IMR-90 (cell line): Measurements from ENCODE around the gene GMEB2. TPM values are rescaled to one million over a fixed set of nuclear protein-coding genes. Genes with fewer than 3 reads are reported as not detected.

Experiments
- ATAC-seq: fragments of 200-7000 bp; cut with Tn5 transposase; 2 replicates; pipeline ENCODE4 v1.9.1; 2020; ENCODE audit warnings: low read depth, mild to moderate bottlenecking, moderate library complexity
- BruUV-seq: library from RNA; stranded (reverse); fragments of 400-500 nt; replicated peaks from 2 replicates; lab custom pipeline; 2021; lab: Mats Ljungman, UMichigan
- CTCF ChIA-PET: fragments of 300-600 bp; formaldehyde crosslinking; extraction: SDS; loops from one replicate; lab custom pipeline; 2021; ENCODE audit warnings: antibody characterized with exemption; lab: Yijun Ruan, JAX
- POLR2A ChIA-PET: fragments of 300-600 bp; sonication (Branson Sonifier 250); formaldehyde crosslinking; loops from one replicate; lab custom pipeline; 2022; ENCODE audit warnings: antibody characterized with exemption; ENCODE audit not compliant: unreplicated experiment; lab: Charles Lee
- DNase-seq: peaks from one replicate; pipeline ENCODE4 v3.0.0; 2013
- H2AFZ ChIP-seq: replicated peaks from 2 replicates; pipeline ENCODE3; 2013; ENCODE audit warnings: low read length, mild to moderate bottlenecking; ENCODE audit not compliant: poor library complexity
- H2AK5ac ChIP-seq: 2 replicates; pipeline ENCODE4 v1.6.1; 2013; ENCODE audit warnings: low read depth, low read length, inconsistent platforms
- H2AK9ac ChIP-seq: replicated peaks from 2 replicates; pipeline ENCODE3; 2013; ENCODE audit warnings: mild to moderate bottlenecking, low read depth, low read length, moderate library complexity; ENCODE audit not compliant: poor library complexity
- H2BK120ac ChIP-seq: 2 replicates; pipeline ENCODE4 v1.6.1; 2013; ENCODE audit warnings: low read depth, low read length, inconsistent platforms
- H2BK15ac ChIP-seq: 3 replicates; pipeline ENCODE4 v1.6.1; 2013; ENCODE audit warnings: low read depth, low read length, inconsistent platforms
- H2BK20ac ChIP-seq: 2 replicates; pipeline ENCODE4 v1.6.1; 2013; ENCODE audit warnings: low read depth, mild to moderate bottlenecking, inconsistent platforms, low read length, moderate library complexity
- H2BK5ac ChIP-seq: 2 replicates; pipeline ENCODE4 v1.6.1; 2013; ENCODE audit warnings: mild to moderate bottlenecking, low read depth, low read length, inconsistent platforms; ENCODE audit not compliant: poor library complexity, severe bottlenecking
- H3K14ac ChIP-seq: replicated peaks from 2 replicates; pipeline ENCODE4 v1.6.1; 2013; ENCODE audit warnings: low read depth, low read length, inconsistent platforms
- H3K18ac ChIP-seq: 2 replicates; pipeline ENCODE4 v1.6.1; 2013; ENCODE audit warnings: low read depth, low read length, control low read depth
- H3K23ac ChIP-seq: 2 replicates; pipeline ENCODE4 v1.6.1; 2013; ENCODE audit warnings: low read depth, low read length, inconsistent platforms
- H3K27ac ChIP-seq: 2 replicates; pipeline ENCODE4 v1.5.1; 2013; ENCODE audit warnings: mild to moderate bottlenecking, control low read depth, low read length; ENCODE audit not compliant: insufficient read depth
- H3K27me3 ChIP-seq: 2 replicates; pipeline ENCODE4 v1.6.1; 2013; ENCODE audit warnings: low read length; ENCODE audit not compliant: control insufficient read depth, insufficient read depth
- H3K36me3 ChIP-seq: 2 replicates; pipeline ENCODE4 v1.6.1; 2013; ENCODE audit warnings: low read length, mixed read lengths; ENCODE audit not compliant: control insufficient read depth, insufficient read depth
- H3K4ac ChIP-seq: 2 replicates; pipeline ENCODE4 v1.6.1; 2013; ENCODE audit warnings: low read depth, low read length, inconsistent platforms
- H3K4me1 ChIP-seq: 2 replicates; pipeline ENCODE4 v1.6.1; 2013; ENCODE audit warnings: low read length, mixed read lengths; ENCODE audit not compliant: control insufficient read depth, insufficient read depth
- H3K4me2 ChIP-seq: 2 replicates; pipeline ENCODE4 v1.6.1; 2013; ENCODE audit warnings: low read depth, mild to moderate bottlenecking, control low read depth, low read length, moderate library complexity
- H3K4me3 ChIP-seq: 2 replicates; pipeline ENCODE4 v1.5.1; 2013; ENCODE audit warnings: low read depth, mild to moderate bottlenecking, control low read depth, low read length, moderate library complexity; ENCODE audit not compliant: insufficient read depth
- H3K56ac ChIP-seq: 2 replicates; pipeline ENCODE4 v1.6.1; 2013; ENCODE audit warnings: low read length, inconsistent platforms; ENCODE audit not compliant: insufficient read depth; ENCODE audit errors: extremely low read depth
- H3K79me1 ChIP-seq, 2 experiments: 2 replicates each; pipeline ENCODE4 v1.6.1; 2013; ENCODE audit warnings: low read length in 2 of 2, inconsistent platforms in 1 of 2, low read depth in 1 of 2
- H3K9ac ChIP-seq: 2 replicates; pipeline ENCODE4 v1.6.1; 2013; ENCODE audit warnings: low read depth, low read length, control low read depth
- H3K9me1 ChIP-seq: 2 replicates; pipeline ENCODE4 v1.6.1; 2013; ENCODE audit warnings: low read length, inconsistent platforms; ENCODE audit not compliant: insufficient read depth
- H3K9me3 ChIP-seq: 2 replicates; pipeline ENCODE4 v1.6.1; 2013; ENCODE audit warnings: low read length; ENCODE audit not compliant: control insufficient read depth, insufficient read depth
- H4K20me1 ChIP-seq: 2 replicates; pipeline ENCODE4 v1.6.1; 2013; ENCODE audit warnings: low read length, inconsistent platforms; ENCODE audit not compliant: insufficient read depth
- H4K5ac ChIP-seq: 2 replicates; pipeline ENCODE4 v1.6.1; 2013; ENCODE audit warnings: mild to moderate bottlenecking, low read depth, low read length, control low read depth
- H4K8ac ChIP-seq, 2 experiments: 2 replicates each; pipeline ENCODE4 v1.6.1; 2013; ENCODE audit warnings: low read depth in 2 of 2, low read length in 2 of 2, control low read depth in 1 of 2, inconsistent platforms in 1 of 2
- H4K91ac ChIP-seq: 2 replicates; pipeline ENCODE4 v1.6.1; 2013; ENCODE audit warnings: low read depth, low read length, inconsistent platforms; ENCODE audit not compliant: insufficient read depth
- BHLHE40 ChIP-seq: fragments of 150-350 bp; IDR thresholded peaks from 2 replicates; pipeline ENCODE4 v1.6.1; 2016; ENCODE audit warnings: mild to moderate bottlenecking, low read depth, low read length
- CEBPB ChIP-seq: IDR thresholded peaks from 2 replicates; pipeline ENCODE4 v1.6.1; 2012; ENCODE audit warnings: low read depth, low read length, improper control_type of control experiment
- FOS ChIP-seq: fragments of 150-350 bp; IDR thresholded peaks from 2 replicates; pipeline ENCODE4 v1.6.1; 2016; ENCODE audit warnings: low read depth, low read length
- MAFK ChIP-seq: IDR thresholded peaks from 2 replicates; pipeline ENCODE4 v1.6.1; 2012; ENCODE audit warnings: low read depth, low read length, improper control_type of control experiment
- MXI1 ChIP-seq: IDR thresholded peaks from 2 replicates; pipeline ENCODE4 v1.6.1; 2012; ENCODE audit warnings: low read depth, mild to moderate bottlenecking, low read length, moderate library complexity, borderline replicate concordance
- NFE2L2 ChIP-seq: fragments of 150-350 bp; IDR thresholded peaks from 2 replicates; pipeline ENCODE4 v1.6.1; 2016; ENCODE audit warnings: low read depth, mild to moderate bottlenecking, low read length
- RAD21 ChIP-seq: IDR thresholded peaks from 2 replicates; pipeline ENCODE4 v1.6.1; 2012; ENCODE audit warnings: low read length, improper control_type of control experiment
- RFX5 ChIP-seq: IDR thresholded peaks from 2 replicates; pipeline ENCODE4 v1.8.0; 2012; ENCODE audit warnings: low read depth, mild to moderate bottlenecking, low read length, moderate library complexity
- SMC3 ChIP-seq: fragments of 150-350 bp; IDR thresholded peaks from 2 replicates; pipeline ENCODE4 v1.6.1; 2016; ENCODE audit warnings: low read depth, mild to moderate bottlenecking, antibody characterized with exemption, low read length, moderate library complexity
- WGBS, 2 experiments: methylation state at CpG; one replicate each; pipeline versions ENCODE4 v1.1.5 to v1.1.7; 2013; ENCODE audit warnings: missing lambda C conversion rate in 2 of 2; ENCODE audit not compliant: insufficient read length in 1 of 2; ENCODE audit errors: extremely low coverage in 2 of 2; 5-methylcytosine and 5-hydroxymethylcytosine counted together
- dilution Hi-C: fragments of 300-500 bp; cut with HindIII; formaldehyde crosslinking; loops from one replicate; pipeline ENCODE4 v1.14.3; 2018; ENCODE audit warnings: low sequenced_read_pairs; ENCODE audit not compliant: unreplicated experiment
- in situ Hi-C: fragments of 300-500 bp; cut with MboI; formaldehyde crosslinking; loops from 3 replicates; pipeline ENCODE4 v1.14.3; 2019; ENCODE audit warnings: low sequenced_read_pairs, inconsistent platforms, mixed read lengths
- intact Hi-C: fragments of 100-400 bp; cut with micrococcal nuclease; formaldehyde crosslinking; loops from 2 replicates; pipeline ENCODE4 v1.10.0; 2022
- polyA plus RNA-seq, 3 experiments: library from polyadenylated mRNA; depleted of rRNA; stranded (reverse); fragments of >200 nt; gene quantifications; 2 replicates each; pipeline ENCODE4 v1.2.3, GENCODE V29; 2012; ENCODE audit warnings: low replicate concordance in 1 of 3
- total RNA-seq: library from RNA; depleted of rRNA; stranded (reverse); fragments of >200 nt; gene quantifications from 2 replicates; pipeline ENCODE4 v1.2.3, GENCODE V29; 2012

GMEB2 gene
- total and polyA plus RNA-seq, 2 of the 4 experiments (the other 2 are of a cell fraction): 5.0 to 10.0 TPM

- H2BK20ac ChIP-seq: no peak overlapping the region
- no peak overlapping the region for H2BK15ac ChIP-seq
- H3K18ac ChIP-seq: no peak overlapping the region
- ChIA-PET CTCF (interaction anchor here (0.5 kb wide), 1 partner anchor 31 kb away, joined by 4 read pairs; no protein-coding TSS in a partner anchor), POLR2A (no interaction called here)
- H3K9me1 ChIP-seq: no peaks in the 10 kb centered on the region
- no peak overlapping the region for H4K91ac ChIP-seq
- no peaks in the 10 kb centered on the region for H3K27me3 ChIP-seq
- in situ Hi-C loops: no loop called here
- intact Hi-C loops: no loop called here
- no peak overlapping the region for H2BK5ac ChIP-seq
- TF ChIP-seq MXI1: no peak
- TF ChIP-seq CEBPB: no peak
- TF ChIP-seq BHLHE40: no peak
- no peak for TF ChIP-seq RAD21
- no peak for TF ChIP-seq FOS
- TF ChIP-seq SMC3: no peak
- TF ChIP-seq NFE2L2: no peak
- no peak for TF ChIP-seq RFX5
- TF ChIP-seq MAFK: no peak
- H4K8ac ChIP-seq: no peak overlapping the region
- H2AK9ac ChIP-seq: no peak overlapping the region
- H3K4me2 ChIP-seq: no peak overlapping the region
- no peak overlapping the region for H3K4ac ChIP-seq
- no peak overlapping the region for H3K14ac ChIP-seq
- WGBS, 2 experiments: 83% methylated on average over 12 of the region's 20 CpGs; no CpG with 5 or more reads in 1 of the 2 experiments
- no peak overlapping the region for H3K23ac ChIP-seq
- dilution Hi-C loops: no loop called here
- no peak overlapping the region for H4K5ac ChIP-seq
- H4K20me1 ChIP-seq: peaks cover 5% of the 10 kb centered on the region
- ATAC-seq: no peak
- H3K36me3 ChIP-seq: peaks cover 24% of the 10 kb centered on the region
- H2BK120ac ChIP-seq: no peak overlapping the region
- no peak overlapping the region for H2AK5ac ChIP-seq
- no peak overlapping the region for H3K9ac ChIP-seq
- no peaks in the 10 kb centered on the region for H3K9me3 ChIP-seq
- no peak overlapping the region for H3K4me3 ChIP-seq
- H2AFZ ChIP-seq: no peak overlapping the region
- no peak overlapping the region for H3K27ac ChIP-seq
- peaks cover 16 to 54% of the 10 kb centered on the region in 2 experiments for H3K79me1 ChIP-seq
- no peak overlapping the region for H3K56ac ChIP-seq
- DNase-seq: no peak
- H3K4me1 ChIP-seq: no peaks in the 10 kb centered on the region
- no TSS peak for BruUV-seq
These were observed 14.5 kb downstream of the GMEB2 start for GRCh38 chr20:63612276-63612931.
